ENCODE measurements around the gene CRPPA.

CRPPA gene

DNA sequence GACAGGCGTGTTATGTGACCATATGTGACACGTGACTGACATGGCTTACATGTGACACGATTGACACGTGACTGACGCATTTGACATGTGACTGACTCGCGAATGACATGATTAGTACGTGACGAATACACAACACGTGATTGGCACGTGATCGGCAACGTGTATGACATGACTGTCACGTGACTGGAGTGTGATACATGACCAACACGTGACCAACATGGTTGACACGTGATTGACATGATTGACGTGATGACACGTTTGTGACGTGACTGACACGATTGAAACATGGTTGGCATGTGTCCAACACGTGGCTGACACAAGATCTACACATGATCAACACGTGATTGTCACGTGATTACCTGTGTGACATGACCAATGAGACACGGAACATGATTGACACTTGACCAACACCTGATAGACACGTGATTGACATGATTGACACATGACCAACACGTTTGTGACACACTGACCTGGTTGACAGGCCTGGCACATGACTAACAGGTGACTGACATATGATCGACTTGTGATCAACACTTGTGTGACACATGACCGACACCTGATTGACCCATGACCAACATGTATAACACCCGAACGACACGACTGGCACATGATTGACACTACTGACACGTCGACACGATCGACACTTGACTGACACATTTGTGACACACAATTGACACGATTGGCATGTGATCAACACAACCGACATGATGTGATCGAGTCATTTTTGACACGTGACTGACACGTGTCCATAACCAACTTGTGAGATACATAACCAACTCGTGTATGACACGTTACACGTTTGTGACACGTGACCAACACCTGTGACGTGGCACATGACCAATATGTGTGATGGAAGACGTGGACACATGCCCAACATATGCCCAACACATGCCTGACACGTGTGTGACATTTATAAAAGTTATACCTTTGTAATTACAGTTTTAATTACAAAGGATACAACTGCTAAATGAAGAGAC is 21.1 kb downstream of the CRPPA start:
- H3K4me3 ChIP-seq (ENCODE audit: low read depth, low read length) = no peak overlapping the region
- in situ Hi-C loops (cut with HindIII; ENCODE audit: low sequenced_read_pairs) = loop anchor here (25.0 kb wide), 1 partner anchor 162 kb away; no protein-coding TSS in a partner anchor
- no peak for DNase-seq (ENCODE audit: low read depth)
- no peak for TF ChIP-seq CTCF (IDR thresholded peaks at IDR 0.05; ENCODE audit: low read depth, low read length, missing control alignments)

GRCh38 chr7:16399265-16399831 is 22.0 kb downstream of the CRPPA start:
- no peak overlapping the region for H3K4me3 ChIP-seq (ENCODE audit: low read depth, low read length)
- TF ChIP-seq CTCF (IDR thresholded peaks at IDR 0.05; ENCODE audit: low read depth, low read length, missing control alignments) = no peak
- in situ Hi-C loops (cut with HindIII; ENCODE audit: low sequenced_read_pairs) = no loop called here
- no peak for DNase-seq (ENCODE audit: low read depth)

GRCh38 chr7:16398146-16399017 is 23.0 kb downstream of the CRPPA start:
- H3K4me3 ChIP-seq (ENCODE audit: low read depth, low read length) = no peak overlapping the region
- in situ Hi-C loops (cut with HindIII; ENCODE audit: low sequenced_read_pairs) = no loop called here
- DNase-seq (ENCODE audit: low read depth) = no peak
- TF ChIP-seq CTCF (IDR thresholded peaks at IDR 0.05; ENCODE audit: low read depth, low read length, missing control alignments) = no peak

- no peak overlapping the region for H3K4me3 ChIP-seq (ENCODE audit: low read depth, low read length)
- in situ Hi-C loops (cut with HindIII; ENCODE audit: low sequenced_read_pairs) = no loop called here
- no peak for TF ChIP-seq CTCF (IDR thresholded peaks at IDR 0.05; ENCODE audit: low read depth, low read length, missing control alignments)
- no peak for DNase-seq (ENCODE audit: low read depth)
Observed at GRCh38 chr7:16397501-16398145, 23.7 kb downstream of the CRPPA start.

DNA sequence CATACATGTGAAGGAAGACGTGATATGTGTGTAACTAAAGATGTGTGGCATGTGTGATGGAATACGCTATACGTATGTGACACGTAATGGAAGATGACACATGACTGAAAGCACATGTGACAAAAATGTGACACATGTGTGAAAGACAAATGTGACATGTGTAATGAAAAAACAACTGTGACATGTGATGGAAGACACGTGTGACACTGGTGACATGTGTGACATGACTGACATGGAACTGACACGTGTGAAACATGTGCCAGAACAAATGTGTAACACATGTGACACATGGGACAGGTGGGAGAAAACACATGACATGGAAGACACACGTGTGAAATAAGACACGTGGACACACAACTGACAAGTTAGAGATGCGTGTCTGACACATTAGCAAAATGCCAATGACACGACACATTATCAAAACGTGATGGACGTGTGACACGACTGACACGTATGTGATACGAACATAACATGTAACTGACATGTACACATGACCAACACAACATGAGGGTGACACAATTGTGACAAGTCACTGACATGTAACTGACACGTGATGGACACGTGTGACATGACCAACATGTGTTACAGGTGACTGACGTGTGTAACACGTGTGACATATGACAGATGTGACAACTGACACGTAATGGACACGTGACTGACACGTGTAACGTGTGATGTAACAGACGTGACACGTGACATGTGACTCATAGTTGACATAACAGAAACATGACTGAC is 24.4 kb downstream of the CRPPA start:
- in situ Hi-C loops (cut with HindIII; ENCODE audit: low sequenced_read_pairs) = no loop called here
- TF ChIP-seq CTCF (IDR thresholded peaks at IDR 0.05; ENCODE audit: low read depth, low read length, missing control alignments) = no peak
- no peak for DNase-seq (ENCODE audit: low read depth)
- no peak overlapping the region for H3K4me3 ChIP-seq (ENCODE audit: low read depth, low read length)
